SK-N-MC (cell line): ENCODE results near the gene SLC6A15.
A peak's percentile ranks its signal among the peaks of the same experiment; 100 is the strongest.

Experiments used
- DNase-seq: peaks from one replicate; pipeline ENCODE4 v3.0.0-alpha.2; 2011; ENCODE audit warnings: low read depth, low spot score
- H3K27ac ChIP-seq: fragments of 200-600 bp; sonication (generic); 2 replicates; pipeline ENCODE4 v1.5.1; 2016; ENCODE audit warnings: mixed run types
- H3K36me3 ChIP-seq: fragments of 200-600 bp; sonication (generic); 2 replicates; pipeline ENCODE4 v1.6.1; 2017; ENCODE audit warnings: antibody characterized with exemption, low read length, mixed read lengths; ENCODE audit not compliant: insufficient read depth
- H3K4me3 ChIP-seq: fragments of 200-600 bp; sonication (generic); 2 replicates; pipeline ENCODE4 v1.5.1; 2016
- H3K9ac ChIP-seq: fragments of 200-600 bp; sonication (generic); 2 replicates; pipeline ENCODE4 v1.8.0; 2017; ENCODE audit warnings: mixed run types, mixed read lengths; ENCODE audit not compliant: insufficient read length
- H3K9me3 ChIP-seq: fragments of 200-600 bp; sonication (generic); 2 replicates; pipeline ENCODE4 v1.6.1; 2017; ENCODE audit warnings: low read depth, mild to moderate bottlenecking, antibody characterized with exemption, low read length, moderate library complexity, mixed read lengths
- EZH2 ChIP-seq: fragments of 200-600 bp; sonication (generic); IDR thresholded peaks from one replicate; pipeline ENCODE4 v1.6.1; 2017; ENCODE audit warnings: antibody characterized with exemption
- FOXP2 ChIP-seq: optimal IDR thresholded peaks from 2 replicates; pipeline ENCODE3; 2011; ENCODE audit warnings: mild to moderate bottlenecking, moderate library complexity; ENCODE audit not compliant: insufficient read depth; ENCODE audit errors: extremely low read length, control extremely low read depth
- POLR2AphosphoS5 ChIP-seq: IDR thresholded peaks from 2 replicates; pipeline ENCODE4 v1.6.1; 2012; ENCODE audit warnings: mild to moderate bottlenecking, low read depth, low read length, borderline replicate concordance

SLC6A15 gene

GRCh38 chr12:84924981-84925380 is 12.4 kb upstream of the SLC6A15 start:
- Histone ChIP-seq H3K9me3 (no peaks in the 10 kb centered on the region), H3K36me3 (no peaks in the 10 kb centered on the region), H3K27ac (peak overlapping the region; percentile 46; the same call in 1 of the 2 replicates), H3K9ac (no peak overlapping the region), H3K4me3 (peak overlapping the region; percentile 31; the same call in 1 of the 2 replicates)
- TF ChIP-seq EZH2 (no peak), FOXP2 (no peak)
- no peak for DNase-seq

GRCh38 chr12:84922693-84923092 is 10.1 kb upstream of the SLC6A15 start:
- no peak for DNase-seq
- no peak overlapping the region for H3K27ac ChIP-seq
- TF ChIP-seq EZH2 (no peak), FOXP2 (no peak), POLR2AphosphoS5 (no peak)

GRCh38 chr12:84920331-84920730 is 7.7 kb upstream of the SLC6A15 start:
- TF ChIP-seq FOXP2 = no peak
- no peak for TF ChIP-seq EZH2
- TF ChIP-seq POLR2AphosphoS5 = no peak
- no peak for DNase-seq
- no peak overlapping the region for H3K9ac ChIP-seq
- no peak overlapping the region for H3K4me3 ChIP-seq
- no peaks in the 10 kb centered on the region for H3K9me3 ChIP-seq
- H3K27ac ChIP-seq = no peak overlapping the region
- H3K36me3 ChIP-seq = no peaks in the 10 kb centered on the region

More at GRCh38 chr12:84922693-84923092, 10.1 kb upstream of the SLC6A15 start:
- H3K9me3 ChIP-seq = no peaks in the 10 kb centered on the region
- no peak overlapping the region for H3K9ac ChIP-seq
- no peaks in the 10 kb centered on the region for H3K36me3 ChIP-seq
- H3K4me3 ChIP-seq = no peak overlapping the region

- H3K9ac ChIP-seq = no peak overlapping the region
- H3K4me3 ChIP-seq = no peak overlapping the region
- H3K9me3 ChIP-seq = no peaks in the 10 kb centered on the region
- no peak overlapping the region for H3K27ac ChIP-seq
- TF ChIP-seq FOXP2 (no peak), POLR2AphosphoS5 (no peak), EZH2 (no peak)
- H3K36me3 ChIP-seq = no peaks in the 10 kb centered on the region
- DNase-seq = no peak
Measured at GRCh38 chr12:84919271-84919670, 6.7 kb upstream of the SLC6A15 start.

- H3K27ac ChIP-seq = no peak overlapping the region
Measured at GRCh38 chr12:84913129-84913515, 523 bp upstream of the SLC6A15 start.

GRCh38 chr12:84911271-84912197 is 1.1 kb downstream of the SLC6A15 start:
- H3K27ac ChIP-seq = peak overlapping the region; percentile 55; the same call in 1 of the 2 replicates
- H3K36me3 ChIP-seq = no peaks in the 10 kb centered on the region; the same call in 1 of the 2 replicates
- peak overlapping the region; percentile 73 for H3K9ac ChIP-seq
- DNase-seq = peak; percentile 48
- no peaks in the 10 kb centered on the region for H3K9me3 ChIP-seq
- peak overlapping the region; percentile 98 for H3K4me3 ChIP-seq
- no peak for TF ChIP-seq EZH2
- TF ChIP-seq POLR2AphosphoS5 = peak; percentile 72
- peak; percentile 53 for TF ChIP-seq FOXP2

More at GRCh38 chr12:84913129-84913515, 523 bp upstream of the SLC6A15 start:
- Histone ChIP-seq H3K9ac (no peak overlapping the region), H3K36me3 (no peaks in the 10 kb centered on the region), H3K9me3 (no peaks in the 10 kb centered on the region), H3K4me3 (peak overlapping the region; percentile 98)
- TF ChIP-seq POLR2AphosphoS5 = no peak
- no peak for TF ChIP-seq EZH2
- TF ChIP-seq FOXP2 = no peak
- DNase-seq = no peak

- Histone ChIP-seq H3K9me3 (no peaks in the 10 kb centered on the region), H3K27ac (no peak overlapping the region), H3K4me3 (peak overlapping the region; percentile 98), H3K9ac (no peak overlapping the region), H3K36me3 (peaks cover under 1% of the 10 kb centered on the region; the same call in 1 of the 2 replicates)
- DNase-seq = no peak
- TF ChIP-seq POLR2AphosphoS5 = no peak
- no peak for TF ChIP-seq FOXP2
- no peak for TF ChIP-seq EZH2
Measured at GRCh38 chr12:84910549-84911241, 1.9 kb downstream of the SLC6A15 start.

- Histone ChIP-seq H3K9ac (no peak overlapping the region), H3K9me3 (no peaks in the 10 kb centered on the region), H3K4me3 (no peak overlapping the region), H3K27ac (no peak overlapping the region), H3K36me3 (peaks cover 4% of the 10 kb centered on the region; the same call in 1 of the 2 replicates)
- DNase-seq = no peak
- TF ChIP-seq FOXP2 = no peak
Measured at GRCh38 chr12:84904051-84904450, 8.5 kb downstream of the SLC6A15 start.
